Gastroesophageal sphincter (tissue), 3 donors: ENCODE data around the gene BTBD1.

ENCODE experiments used
- CTCF ChIP-seq, 4 experiments: fragments of 200-600 bp in 2 of 4; fragments of 450-650 bp in 2 of 4; sonication (generic) in 1 of 4; IDR thresholded peaks; one replicate each; pipeline ENCODE4 v1.5.1; 2017 to 2019; ENCODE audit warnings: antibody characterized with exemption in 4 of 4, mild to moderate bottlenecking in 2 of 4, moderate library complexity in 2 of 4
- EP300 ChIP-seq: sonication (generic); formaldehyde crosslinking; IDR thresholded peaks from one replicate; pipeline ENCODE4 v1.6.1; 2017; ENCODE audit warnings: antibody characterized with exemption, mild to moderate bottlenecking
- POLR2A ChIP-seq, 2 donors: fragments of 450-650 bp; IDR thresholded peaks; one replicate each; pipeline ENCODE4 v1.6.1; 2017; ENCODE audit warnings: antibody characterized with exemption in 2 of 2, mild to moderate bottlenecking in 2 of 2, moderate library complexity in 1 of 2
- POLR2AphosphoS5 ChIP-seq: sonication (generic); formaldehyde crosslinking; IDR thresholded peaks from one replicate; pipeline ENCODE4 v1.6.1; 2017; ENCODE audit warnings: antibody characterized with exemption

- TF ChIP-seq CTCF (IDR thresholded peaks at IDR 0.05) (no peak), POLR2AphosphoS5 (no peak), EP300 (no peak), POLR2A (IDR thresholded peaks at IDR 0.05) (no peak)
Observed at GRCh38 chr15:83064859-83065258, 2.2 kb downstream of the BTBD1 start.
